GM10248 (cell line): ENCODE results near the gene LAMC1.

Source experiments
- CTCF ChIA-PET: fragments of 300-600 bp; sonication (Branson Sonifier 250); formaldehyde crosslinking; extraction: SDS; loops from one replicate; lab custom pipeline; 2021; ENCODE audit warnings: antibody characterized with exemption; lab: Yijun Ruan, JAX
- POLR2A ChIA-PET: fragments of 350-650 bp; sonication (Branson Sonifier 250); formaldehyde crosslinking; extraction: SDS; loops from one replicate; lab custom pipeline; 2020; ENCODE audit warnings: antibody characterized with exemption; lab: Yijun Ruan, JAX
- DNase-seq: peaks from one replicate; pipeline ENCODE4 v3.0.0; 2012; ENCODE audit errors: extremely low spot score
- CTCF ChIP-seq: IDR thresholded peaks from 2 replicates; pipeline ENCODE4 v1.5.1; 2012; ENCODE audit warnings: mild to moderate bottlenecking, low read depth; ENCODE audit errors: extremely low read depth, missing control alignments, control extremely low read depth

LAMC1 gene

GRCh38 chr1:183012301-183012994, 10.8 kb upstream of the LAMC1 start:
- no peak for TF ChIP-seq CTCF
- CTCF ChIA-PET: interaction anchor here (1.0 to 1.9 kb wide), 2 partner anchors 13 to 215 kb away, joined by 3 to 5 read pairs; no protein-coding TSS in a partner anchor
- POLR2A ChIA-PET: no interaction called here
- DNase-seq: no peak

DNA sequence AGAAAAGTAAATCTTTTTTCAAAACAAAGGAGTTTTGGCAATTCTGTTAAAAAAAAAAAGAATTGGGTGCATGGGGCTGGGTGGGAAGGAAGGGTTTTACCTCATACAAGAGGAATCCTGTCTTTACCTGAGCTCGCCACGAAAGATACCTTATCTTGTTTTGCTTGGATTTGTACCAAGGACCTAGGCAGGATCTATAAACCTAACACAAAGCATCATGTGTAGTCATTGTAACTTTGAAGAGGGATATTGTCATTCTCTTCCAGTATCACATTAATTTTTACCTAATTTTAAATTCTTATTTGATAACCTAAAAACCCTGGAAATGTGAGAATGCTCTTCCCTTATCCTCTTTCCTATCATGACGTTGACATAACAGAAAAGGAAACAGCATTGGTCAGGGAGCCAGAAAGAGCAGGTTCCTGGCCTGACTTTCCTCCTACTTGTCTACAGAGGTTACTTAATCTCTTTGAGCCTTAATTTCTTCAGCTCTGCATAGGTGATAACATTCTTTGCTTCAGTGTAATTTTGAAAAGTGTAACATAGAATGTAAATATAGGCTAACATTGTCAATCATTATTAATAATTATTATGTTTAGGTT, 4.0 kb upstream of the LAMC1 start:
- no peak for TF ChIP-seq CTCF
- ChIA-PET POLR2A (no interaction called here), CTCF (interaction anchor here (0.8 to 1.5 kb wide), 3 partner anchors 9 to 221 kb away, joined by 3 read pairs; no protein-coding TSS in a partner anchor)
- DNase-seq: no peak

- POLR2A ChIA-PET: no interaction called here
- TF ChIP-seq CTCF: no peak
- CTCF ChIA-PET: no interaction called here
- no peak for DNase-seq
Measured at GRCh38 chr1:183019860-183020259, 3.4 kb upstream of the LAMC1 start.

DNA sequence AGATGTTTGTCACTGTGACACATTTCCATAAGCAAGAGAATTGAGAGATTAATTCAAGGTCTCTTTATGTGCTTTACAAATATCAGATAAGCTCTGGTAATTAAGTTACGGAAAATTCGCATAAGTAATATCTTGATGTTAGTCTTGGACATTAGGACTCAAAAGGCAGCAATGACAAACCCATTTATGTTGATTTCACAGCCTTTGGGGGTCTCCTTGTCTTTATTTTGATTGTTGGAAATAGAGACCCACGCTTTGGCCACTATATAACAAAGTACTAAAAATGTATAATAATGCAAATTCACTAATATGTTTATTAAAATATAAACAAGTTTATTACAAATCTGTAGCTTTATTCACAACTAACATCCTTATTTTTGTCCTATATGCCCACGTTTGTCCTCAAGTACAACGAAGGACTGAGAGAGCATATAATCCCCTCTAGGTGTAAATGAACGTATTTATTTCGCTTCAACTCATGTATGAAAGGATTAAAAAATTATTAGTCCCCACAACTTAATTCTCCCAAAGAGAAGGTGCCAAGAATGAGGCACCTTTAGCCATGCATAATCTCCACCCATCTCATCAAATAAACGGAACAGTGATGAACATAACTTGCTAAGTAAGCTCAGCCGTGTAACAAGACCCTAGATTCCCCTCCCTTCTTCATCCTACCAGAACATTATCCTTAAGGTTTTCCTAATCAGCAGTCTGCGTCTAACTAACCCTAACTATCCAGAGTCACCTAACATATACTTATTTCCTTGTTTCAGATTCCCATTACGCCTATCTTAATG, 1.6 kb upstream of the LAMC1 start:
- DNase-seq: no peak
- POLR2A ChIA-PET: no interaction called here
- TF ChIP-seq CTCF: no peak
- CTCF ChIA-PET: no interaction called here

- ChIA-PET CTCF (no interaction called here), POLR2A (no interaction called here)
- DNase-seq: peak; percentile 76
Measured at GRCh38 chr1:183022202-183023145, 746 bp upstream of the LAMC1 start.

More at GRCh38 chr1:183022202-183023145, 746 bp upstream of the LAMC1 start:
- TF ChIP-seq CTCF: no peak
